ENCODE data around the gene RUSF1. TPM values are rescaled to one million over a fixed set of nuclear protein-coding genes. Genes with fewer than 3 reads are reported as not detected.
"Not testable (repeated sequence)": the region's sequence is repeated elsewhere in the genome, so short reads cannot be mapped to it uniquely, and the experiment has no call there.

RUSF1 gene
- total RNA-seq, result 10 to 100 TPM; 53.9 to 60.2 TPM

- peaks cover 3% of the 10 kb centered on the region for H3K9me3 Mint-ChIP-seq
Observed at GRCh38 chr16:31507929-31508705, at the start of gene RUSF1. Gene RUSF1, minus strand, starts transcription at chr16:31508391. Its CDS starts 18 bp downstream, at chr16:31508373.

DNA sequence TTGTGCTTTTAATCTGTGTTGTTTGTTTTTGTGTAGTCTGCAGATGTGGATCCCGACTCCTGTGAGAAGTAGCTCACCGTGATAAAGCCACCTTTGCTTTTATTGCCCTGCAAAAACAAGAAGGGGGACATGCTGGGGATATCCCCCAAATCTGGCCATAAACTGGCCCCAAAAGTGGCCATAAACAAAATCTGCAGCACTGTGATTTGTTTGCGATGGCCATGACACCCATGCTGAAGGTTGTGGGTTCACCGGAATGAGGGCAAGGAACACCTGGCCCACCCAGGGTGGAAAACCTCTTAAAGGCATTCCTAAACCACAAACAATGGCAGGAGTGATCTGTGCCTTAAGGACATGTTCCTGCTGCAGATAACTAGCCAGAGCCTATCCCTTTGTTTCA, 34.6 kb upstream of the RUSF1 start:
- Mint-ChIP-seq H3K27me3 (peaks cover 17% of the 10 kb centered on the region), H3K36me3 (peaks cover 2% of the 10 kb centered on the region), H3K4me1 (no peaks in the 10 kb centered on the region), H3K27ac (no peak overlapping the region), H3K9me3 (peaks cover 17% of the 10 kb centered on the region), H3K4me3 (no peak overlapping the region)
- ATAC-seq (ENCODE audit: low read depth) (no peak), DNase-seq (no peak)
- POLR2A ChIA-PET, result no interaction called here

More at GRCh38 chr16:31507929-31508705, at the start of gene RUSF1:
- no peaks in the 10 kb centered on the region for H3K27me3 Mint-ChIP-seq
- DNase-seq, result peak; percentile 90
- peak within 1 kb of the TSS; percentile 95 for H3K27ac Mint-ChIP-seq
- peaks cover 36% of the 10 kb centered on the region for H3K4me1 Mint-ChIP-seq
- H3K36me3 Mint-ChIP-seq, result no peaks in the 10 kb centered on the region
- ATAC-seq (ENCODE audit: low read depth), result peak; percentile 88
- H3K4me3 Mint-ChIP-seq, result peak within 1 kb of the TSS; percentile 90
- POLR2A ChIA-PET, result interaction anchor here (0.7 to 2.3 kb wide), 9 partner anchors 10 to 365 kb away, joined by 3 to 16 read pairs (median 5); partner anchors contain the start of genes ARMC5 and ZNF267

GRCh38 chr16:31539762-31540161, 31.6 kb upstream of the RUSF1 start:
- H3K36me3 Mint-ChIP-seq; POLR2A ChIA-PET; H3K4me1 Mint-ChIP-seq; ATAC-seq (ENCODE audit: low read depth); H3K4me3 Mint-ChIP-seq; H3K27ac Mint-ChIP-seq; DNase-seq: not testable (repeated sequence)
- peaks cover 32% of the 10 kb centered on the region for H3K27me3 Mint-ChIP-seq
- peaks cover 17% of the 10 kb centered on the region for H3K9me3 Mint-ChIP-seq

- POLR2A ChIA-PET; H3K36me3 Mint-ChIP-seq; DNase-seq; H3K27ac Mint-ChIP-seq; ATAC-seq (ENCODE audit: low read depth); H3K4me3 Mint-ChIP-seq; H3K4me1 Mint-ChIP-seq: not testable (repeated sequence)
- Mint-ChIP-seq H3K9me3 (peaks cover 15% of the 10 kb centered on the region), H3K27me3 (peaks cover 37% of the 10 kb centered on the region)
Observed at GRCh38 chr16:31538243-31538598, 30.0 kb upstream of the RUSF1 start.

DNA sequence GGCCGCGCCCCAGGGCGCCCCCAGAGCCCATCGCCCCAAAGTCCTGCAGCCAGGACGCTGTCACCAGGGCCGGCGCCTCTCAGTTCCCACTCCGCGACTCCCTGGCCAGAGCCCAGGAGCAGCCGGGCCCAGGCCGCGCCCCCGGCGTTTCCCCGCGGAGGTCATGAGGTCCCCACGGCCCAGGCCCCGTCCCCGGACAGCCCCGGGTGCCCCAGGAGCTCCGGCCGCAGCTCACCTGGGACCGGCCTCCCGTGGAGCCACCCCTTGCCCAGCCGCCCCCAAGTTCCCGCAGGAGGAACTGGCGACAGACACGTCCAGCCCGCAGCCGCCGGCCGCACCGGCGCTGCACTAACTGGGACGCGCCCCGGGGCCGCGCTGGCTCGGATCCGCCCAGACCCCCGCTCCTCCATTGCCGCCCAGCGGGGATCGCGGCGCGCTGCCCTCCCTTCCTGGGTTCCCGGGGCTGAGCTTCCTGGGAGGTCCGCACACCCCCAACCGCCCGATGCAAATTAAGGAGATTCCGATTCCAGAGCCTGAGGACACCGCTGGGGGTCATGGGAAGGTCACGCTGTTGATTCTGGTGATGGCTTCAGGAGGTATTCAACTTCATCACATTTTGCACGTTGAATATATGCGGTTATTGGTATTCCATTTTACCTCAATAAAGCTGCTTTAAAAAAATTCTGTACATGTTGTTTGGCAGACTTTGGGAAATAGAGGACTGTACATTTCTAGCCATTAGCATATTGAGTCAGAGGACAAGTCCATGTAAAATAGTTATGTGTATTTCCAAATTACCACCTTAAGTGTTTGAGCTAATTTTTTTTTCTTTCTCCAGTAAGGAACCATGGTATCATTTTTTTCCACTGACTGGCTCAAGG, 29.4 kb upstream of the RUSF1 start:
- Mint-ChIP-seq H3K27ac (no peak overlapping the region), H3K4me1 (peaks cover 1% of the 10 kb centered on the region), H3K4me3 (no peak overlapping the region), H3K9me3 (peaks cover 15% of the 10 kb centered on the region), H3K36me3 (peaks cover 2% of the 10 kb centered on the region), H3K27me3 (peaks cover 37% of the 10 kb centered on the region)
- DNase-seq (no peak), ATAC-seq (ENCODE audit: low read depth) (no peak)
- POLR2A ChIA-PET, result no interaction called here

DNA sequence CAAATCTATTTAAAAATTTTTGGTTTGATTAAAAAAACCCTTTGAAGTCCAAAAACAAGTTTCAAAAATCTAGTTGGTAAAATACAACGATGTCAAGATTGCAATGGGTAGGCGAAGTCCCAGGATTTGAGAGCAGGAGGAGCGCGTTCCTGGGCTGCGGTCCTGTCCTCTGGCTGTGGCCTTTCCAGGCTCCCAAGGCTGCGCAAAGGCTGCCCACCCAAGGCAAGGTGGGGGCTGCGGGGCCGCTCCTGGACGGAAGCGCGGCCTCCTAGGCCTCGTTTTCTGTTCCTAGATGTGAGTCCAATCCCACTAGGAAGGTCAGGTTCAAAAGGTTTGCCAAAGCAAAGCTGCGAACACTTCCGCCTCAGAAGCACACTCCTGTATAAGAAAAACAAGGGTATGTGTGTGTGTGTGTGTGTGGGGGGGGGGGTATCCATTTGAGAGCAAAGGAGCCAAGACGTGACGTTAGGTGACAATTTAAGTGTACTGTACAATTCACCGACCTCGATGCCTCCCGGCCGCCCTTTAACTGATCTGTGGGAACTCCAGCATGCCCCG, 28.7 kb upstream of the RUSF1 start:
- peaks cover 2% of the 10 kb centered on the region for H3K36me3 Mint-ChIP-seq
- DNase-seq, result no peak
- H3K27me3 Mint-ChIP-seq, result peaks cover 37% of the 10 kb centered on the region
- H3K9me3 Mint-ChIP-seq, result peaks cover 12% of the 10 kb centered on the region
- POLR2A ChIA-PET, result no interaction called here
- ATAC-seq (ENCODE audit: low read depth), result no peak
- no peak overlapping the region for H3K4me3 Mint-ChIP-seq
- no peak overlapping the region for H3K27ac Mint-ChIP-seq
- H3K4me1 Mint-ChIP-seq, result peaks cover 1% of the 10 kb centered on the region

DNA sequence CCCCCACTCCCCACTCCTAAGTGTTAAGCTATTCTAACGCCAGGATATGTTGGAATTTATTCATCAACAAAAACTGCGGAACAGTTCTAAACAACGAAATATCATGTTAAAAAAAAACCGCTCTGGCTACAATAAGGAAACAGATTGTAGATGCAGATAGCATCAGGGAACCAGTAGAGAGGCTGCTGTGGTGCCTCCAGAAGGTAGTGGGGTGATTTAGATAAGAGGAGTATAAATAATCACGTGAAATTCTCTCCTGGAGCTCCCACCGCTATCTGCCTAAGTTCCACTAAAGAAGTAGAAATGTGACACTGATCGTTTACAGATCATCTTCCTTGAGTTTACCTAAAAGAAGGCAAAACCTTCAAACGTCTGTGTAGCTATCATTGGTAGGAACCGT, 27.5 kb upstream of the RUSF1 start:
- Mint-ChIP-seq H3K9me3 (peaks cover 12% of the 10 kb centered on the region), H3K4me3 (no peak overlapping the region), H3K36me3 (peaks cover 2% of the 10 kb centered on the region), H3K27ac (no peak overlapping the region), H3K4me1 (peaks cover 1% of the 10 kb centered on the region), H3K27me3 (peaks cover 37% of the 10 kb centered on the region)
- no peak for ATAC-seq (ENCODE audit: low read depth)
- DNase-seq, result no peak
- POLR2A ChIA-PET, result no interaction called here

DNA sequence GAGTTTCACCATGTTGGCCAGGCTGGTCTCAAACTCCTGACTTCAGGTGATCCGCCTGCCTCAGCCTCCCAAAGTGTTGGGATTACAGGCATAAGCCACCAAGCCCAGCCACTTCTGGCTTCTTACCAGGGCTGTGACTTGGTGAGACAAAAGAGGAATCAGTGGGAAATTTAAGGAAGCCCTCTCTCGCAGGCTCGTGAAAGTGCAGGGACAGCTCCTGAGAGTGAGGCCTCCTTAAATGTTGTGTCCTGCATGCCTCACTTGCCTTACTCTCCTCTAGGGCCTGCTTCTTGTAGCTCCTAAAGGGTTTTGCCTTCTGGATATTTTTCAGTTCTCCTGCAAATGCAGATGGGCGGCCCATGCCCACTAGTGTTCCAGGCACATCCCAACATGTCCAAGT, 24.7 kb upstream of the RUSF1 start:
- H3K36me3 Mint-ChIP-seq, result no peaks in the 10 kb centered on the region
- no peak for DNase-seq
- peaks cover 4% of the 10 kb centered on the region for H3K4me1 Mint-ChIP-seq
- peaks cover 46% of the 10 kb centered on the region for H3K27me3 Mint-ChIP-seq
- no peak for ATAC-seq (ENCODE audit: low read depth)
- no peak overlapping the region for H3K27ac Mint-ChIP-seq
- POLR2A ChIA-PET, result no interaction called here
- H3K4me3 Mint-ChIP-seq, result no peak overlapping the region
- no peaks in the 10 kb centered on the region for H3K9me3 Mint-ChIP-seq

GRCh38 chr16:31532120-31532519, 23.9 kb upstream of the RUSF1 start:
- peaks cover 6% of the 10 kb centered on the region for H3K4me1 Mint-ChIP-seq
- H3K27me3 Mint-ChIP-seq, result peaks cover 45% of the 10 kb centered on the region
- no peak overlapping the region for H3K4me3 Mint-ChIP-seq
- H3K36me3 Mint-ChIP-seq, result no peaks in the 10 kb centered on the region
- POLR2A ChIA-PET, result no interaction called here
- no peaks in the 10 kb centered on the region for H3K9me3 Mint-ChIP-seq
- no peak for ATAC-seq (ENCODE audit: low read depth)
- H3K27ac Mint-ChIP-seq, result no peak overlapping the region
- DNase-seq, result no peak

DNA sequence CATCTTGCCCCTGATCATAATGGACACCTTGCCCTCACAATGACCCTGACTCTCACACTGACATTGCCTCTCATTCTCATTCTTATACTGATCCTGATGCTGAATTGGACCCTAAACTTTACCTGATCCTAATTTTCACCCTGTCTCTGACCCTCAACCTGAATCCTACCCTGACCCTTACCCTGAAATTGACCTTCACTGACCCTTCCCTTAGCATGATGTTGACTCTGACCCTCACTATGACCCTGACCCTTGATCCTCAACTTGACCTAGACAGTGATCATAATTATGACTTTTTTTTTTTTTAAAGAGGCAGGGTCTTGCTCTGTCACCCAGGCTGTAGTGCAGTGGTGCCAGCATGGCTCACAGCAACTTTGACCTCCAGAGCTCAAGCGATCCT, 22.9 kb upstream of the RUSF1 start:
- DNase-seq, result no peak
- Mint-ChIP-seq H3K9me3 (no peaks in the 10 kb centered on the region), H3K27me3 (peaks cover 43% of the 10 kb centered on the region), H3K4me1 (peaks cover 6% of the 10 kb centered on the region), H3K27ac (no peak overlapping the region), H3K4me3 (no peak overlapping the region), H3K36me3 (no peaks in the 10 kb centered on the region)
- no peak for ATAC-seq (ENCODE audit: low read depth)
- POLR2A ChIA-PET, result no interaction called here

GRCh38 chr16:31530405-31530804, 22.2 kb upstream of the RUSF1 start:
- ATAC-seq (ENCODE audit: low read depth) (no peak), DNase-seq (no peak)
- POLR2A ChIA-PET, result no interaction called here
- no peaks in the 10 kb centered on the region for H3K9me3 Mint-ChIP-seq
- H3K36me3 Mint-ChIP-seq, result no peaks in the 10 kb centered on the region
- H3K4me1 Mint-ChIP-seq, result peaks cover 5% of the 10 kb centered on the region
- no peak overlapping the region for H3K27ac Mint-ChIP-seq
- H3K27me3 Mint-ChIP-seq, result peaks cover 38% of the 10 kb centered on the region
- H3K4me3 Mint-ChIP-seq, result no peak overlapping the region

DNA sequence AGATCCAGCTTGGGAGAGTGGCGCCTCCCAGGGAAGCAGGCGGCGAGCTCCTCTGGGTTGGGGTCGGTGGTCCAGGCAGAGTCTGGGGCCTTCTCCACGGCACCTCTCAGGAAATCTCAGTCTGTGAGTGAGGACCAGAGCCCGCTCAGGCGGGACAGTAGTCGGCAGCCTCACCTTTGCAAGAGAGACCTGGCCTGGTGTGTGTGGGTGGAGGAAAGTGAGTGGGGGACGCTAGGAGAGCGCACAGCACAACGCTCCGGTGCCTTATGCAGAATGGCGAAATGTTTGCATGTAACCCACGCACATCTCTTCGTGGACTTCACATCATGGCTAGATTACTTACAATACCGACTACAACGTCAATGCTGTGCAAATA, 21.7 kb upstream of the RUSF1 start:
- DNase-seq, result no peak
- Mint-ChIP-seq H3K4me3 (no peak overlapping the region), H3K9me3 (no peaks in the 10 kb centered on the region), H3K4me1 (peaks cover 5% of the 10 kb centered on the region), H3K36me3 (no peaks in the 10 kb centered on the region), H3K27me3 (peaks cover 33% of the 10 kb centered on the region), H3K27ac (no peak overlapping the region)
- ATAC-seq (ENCODE audit: low read depth), result no peak
- POLR2A ChIA-PET, result no interaction called here

DNA sequence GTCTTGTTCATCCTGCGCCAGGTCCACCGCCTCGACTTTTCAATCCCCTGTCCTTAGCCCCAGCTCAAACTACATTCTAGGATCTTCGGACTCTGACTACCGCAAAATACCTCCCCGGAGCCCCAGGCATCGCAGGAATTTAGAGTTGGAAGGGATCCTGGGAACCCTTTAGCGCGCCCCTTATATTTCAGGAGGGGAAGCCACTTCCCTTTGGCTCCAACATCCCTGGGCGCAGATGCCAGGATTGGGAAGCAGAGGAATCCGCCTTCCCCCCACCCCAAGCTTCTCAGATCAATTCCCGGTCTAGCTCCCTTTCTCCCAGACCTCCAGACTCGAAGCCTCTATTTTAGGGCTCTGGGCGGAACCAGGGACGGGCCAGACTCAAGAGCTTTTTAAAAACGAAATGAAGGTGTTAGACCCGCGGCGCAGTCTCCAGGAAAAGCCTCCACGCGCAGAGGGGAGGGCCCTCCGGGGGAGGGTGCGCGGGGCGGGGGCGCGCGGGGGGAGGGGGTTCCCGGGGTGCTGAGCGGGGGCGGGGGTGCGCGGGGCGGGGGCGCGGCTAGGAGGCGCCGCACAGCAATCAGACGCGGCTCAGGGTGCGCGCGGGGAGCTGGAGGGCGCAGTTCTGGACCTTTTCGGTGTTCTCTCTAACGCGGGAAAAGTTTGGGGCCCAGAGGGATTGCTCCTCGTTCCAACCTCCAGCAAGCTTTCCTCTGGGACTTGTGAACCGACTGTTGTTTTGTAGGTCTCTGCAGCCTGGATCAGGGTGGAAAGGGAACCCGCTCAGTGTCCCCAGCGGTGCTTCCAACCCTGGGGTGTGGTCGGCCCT, 21.1 kb upstream of the RUSF1 start:
- Mint-ChIP-seq H3K4me3 (peak overlapping the region; percentile 28), H3K4me1 (peaks cover 5% of the 10 kb centered on the region), H3K9me3 (no peaks in the 10 kb centered on the region), H3K27ac (no peak overlapping the region), H3K27me3 (peaks cover 29% of the 10 kb centered on the region), H3K36me3 (no peaks in the 10 kb centered on the region)
- POLR2A ChIA-PET, result no interaction called here
- no peak for ATAC-seq (ENCODE audit: low read depth)
- DNase-seq, result no peak
